Measurements from ENCODE around the gene TTC28.

Gene TTC28

GRCh38 chr22:27989758-27990450 is 689.7 kb downstream of the TTC28 start:
- peaks cover 3% of the 10 kb centered on the region for H3K36me3 ChIP-seq (ENCODE audit: control insufficient read depth, insufficient read depth, low read length)
- peaks cover 12% of the 10 kb centered on the region for H3K4me1 ChIP-seq (ENCODE audit: control insufficient read depth, insufficient read depth, low read length)
- H3K27me3 ChIP-seq (ENCODE audit: control insufficient read depth, insufficient read depth, low read length), result no peaks in the 10 kb centered on the region
- H3K4me3 ChIP-seq (ENCODE audit: low read depth, low read length), result no peak overlapping the region
- H3K9ac ChIP-seq (ENCODE audit: low read depth, low read length), result no peak overlapping the region
- no peaks in the 10 kb centered on the region for H3K9me3 ChIP-seq (ENCODE audit: control insufficient read depth, insufficient read depth, low read length)

- Histone ChIP-seq H3K4me3 (ENCODE audit: low read depth, low read length) (no peak overlapping the region), H3K9me3 (ENCODE audit: control insufficient read depth, insufficient read depth, low read length) (no peaks in the 10 kb centered on the region), H3K27me3 (ENCODE audit: control insufficient read depth, insufficient read depth, low read length) (no peaks in the 10 kb centered on the region), H3K36me3 (ENCODE audit: control insufficient read depth, insufficient read depth, low read length) (peaks cover 3% of the 10 kb centered on the region), H3K9ac (ENCODE audit: low read depth, low read length) (no peak overlapping the region), H3K4me1 (ENCODE audit: control insufficient read depth, insufficient read depth, low read length) (peaks cover 12% of the 10 kb centered on the region)
These were observed 690.9 kb downstream of the TTC28 start for GRCh38 chr22:27988704-27989103.

- no peak overlapping the region for H3K9ac ChIP-seq (ENCODE audit: low read depth, low read length)
These were observed 692.1 kb downstream of the TTC28 start for GRCh38 chr22:27987557-27987956.

GRCh38 chr22:27986937-27987336 is 692.7 kb downstream of the TTC28 start:
- no peak overlapping the region for H3K4me3 ChIP-seq (ENCODE audit: low read depth, low read length)
- peaks cover 5% of the 10 kb centered on the region for H3K4me1 ChIP-seq (ENCODE audit: control insufficient read depth, insufficient read depth, low read length)
- peaks cover 3% of the 10 kb centered on the region for H3K36me3 ChIP-seq (ENCODE audit: control insufficient read depth, insufficient read depth, low read length)
- no peaks in the 10 kb centered on the region for H3K27me3 ChIP-seq (ENCODE audit: control insufficient read depth, insufficient read depth, low read length)
- no peaks in the 10 kb centered on the region for H3K9me3 ChIP-seq (ENCODE audit: control insufficient read depth, insufficient read depth, low read length)
- no peak overlapping the region for H3K9ac ChIP-seq (ENCODE audit: low read depth, low read length)

More at GRCh38 chr22:27987557-27987956, 692.1 kb downstream of the TTC28 start:
- H3K4me1 ChIP-seq (ENCODE audit: control insufficient read depth, insufficient read depth, low read length), result peaks cover 11% of the 10 kb centered on the region
- H3K4me3 ChIP-seq (ENCODE audit: low read depth, low read length), result no peak overlapping the region
- no peaks in the 10 kb centered on the region for H3K9me3 ChIP-seq (ENCODE audit: control insufficient read depth, insufficient read depth, low read length)
- H3K27me3 ChIP-seq (ENCODE audit: control insufficient read depth, insufficient read depth, low read length), result no peaks in the 10 kb centered on the region
- peaks cover 3% of the 10 kb centered on the region for H3K36me3 ChIP-seq (ENCODE audit: control insufficient read depth, insufficient read depth, low read length)

DNA sequence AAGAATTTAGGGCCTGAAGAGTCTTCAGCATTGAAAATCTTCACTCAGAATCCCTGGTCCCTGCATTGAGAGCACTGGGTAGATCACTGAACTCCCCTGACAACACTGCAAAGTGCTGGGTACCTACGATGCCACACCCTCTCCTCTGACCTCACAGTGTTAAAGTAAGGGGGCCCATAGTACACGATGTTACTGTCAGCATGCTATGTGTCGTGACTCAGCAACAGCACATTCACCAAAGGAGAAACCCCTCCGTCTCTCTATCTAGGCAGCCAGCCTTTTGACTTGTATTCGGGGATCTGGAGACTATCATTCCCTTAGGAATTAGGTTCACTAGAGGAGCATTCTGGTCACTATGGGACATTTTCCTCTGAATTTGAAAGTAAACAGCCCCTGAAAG is 693.2 kb downstream of the TTC28 start:
- Histone ChIP-seq H3K9ac (ENCODE audit: low read depth, low read length) (no peak overlapping the region), H3K27me3 (ENCODE audit: control insufficient read depth, insufficient read depth, low read length) (no peaks in the 10 kb centered on the region), H3K36me3 (ENCODE audit: control insufficient read depth, insufficient read depth, low read length) (peaks cover 3% of the 10 kb centered on the region), H3K9me3 (ENCODE audit: control insufficient read depth, insufficient read depth, low read length) (no peaks in the 10 kb centered on the region), H3K4me1 (ENCODE audit: control insufficient read depth, insufficient read depth, low read length) (peaks cover 4% of the 10 kb centered on the region), H3K4me3 (ENCODE audit: low read depth, low read length) (no peak overlapping the region)

DNA sequence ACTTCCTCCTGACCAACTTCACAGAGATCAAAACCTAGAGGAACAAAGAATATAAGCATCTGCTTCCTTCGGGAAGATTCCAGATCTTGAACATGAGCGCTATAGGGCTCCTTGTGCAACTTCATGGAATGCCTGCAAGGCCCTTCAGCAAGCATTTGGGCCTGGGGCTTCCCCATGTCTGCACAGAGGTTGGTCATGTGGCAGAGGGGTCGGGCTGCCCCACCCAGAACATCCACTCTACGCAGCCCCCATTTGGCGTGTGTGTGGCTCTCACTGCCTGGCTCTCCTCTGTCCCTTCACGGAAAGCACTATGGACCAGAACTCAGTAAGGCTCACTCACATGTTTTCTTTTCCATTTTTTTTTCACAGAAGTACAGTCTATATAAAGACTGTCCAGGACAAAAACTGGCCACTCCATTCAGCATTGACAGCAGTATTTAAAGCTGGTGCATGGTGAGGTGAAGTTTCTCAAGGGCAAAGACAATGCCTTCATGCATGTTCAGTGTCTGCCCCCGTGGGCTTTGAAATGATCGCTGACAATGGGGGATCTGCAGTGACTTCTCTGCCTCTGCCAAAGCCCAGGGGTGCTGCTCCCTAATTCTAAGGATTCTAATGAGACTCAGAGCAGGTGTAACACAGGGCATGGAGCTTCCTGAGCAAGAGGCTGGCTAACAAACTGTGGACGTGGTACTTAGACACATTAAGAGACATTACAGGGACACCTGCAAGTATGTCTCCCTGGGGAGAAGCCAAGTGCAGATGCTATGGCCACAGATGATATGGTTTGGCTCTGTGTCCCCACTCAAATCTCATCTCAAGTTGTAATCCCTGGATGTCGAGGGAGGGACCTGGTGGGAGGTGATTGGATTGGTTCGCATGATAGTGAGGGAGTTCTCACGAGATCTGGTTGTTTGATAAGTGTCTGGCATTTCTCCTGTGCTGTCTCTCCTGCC is 694.0 kb downstream of the TTC28 start:
- H3K4me3 ChIP-seq (ENCODE audit: low read depth, low read length), result no peak overlapping the region
- H3K27me3 ChIP-seq (ENCODE audit: control insufficient read depth, insufficient read depth, low read length), result no peaks in the 10 kb centered on the region
- H3K36me3 ChIP-seq (ENCODE audit: control insufficient read depth, insufficient read depth, low read length), result peaks cover 3% of the 10 kb centered on the region
- peaks cover 4% of the 10 kb centered on the region for H3K4me1 ChIP-seq (ENCODE audit: control insufficient read depth, insufficient read depth, low read length)
- no peaks in the 10 kb centered on the region for H3K9me3 ChIP-seq (ENCODE audit: control insufficient read depth, insufficient read depth, low read length)
- no peak overlapping the region for H3K9ac ChIP-seq (ENCODE audit: low read depth, low read length)

GRCh38 chr22:27984723-27985122 is 694.9 kb downstream of the TTC28 start:
- H3K9ac ChIP-seq (ENCODE audit: low read depth, low read length), result no peak overlapping the region
- H3K4me1 ChIP-seq (ENCODE audit: control insufficient read depth, insufficient read depth, low read length), result peaks cover 9% of the 10 kb centered on the region
- no peaks in the 10 kb centered on the region for H3K27me3 ChIP-seq (ENCODE audit: control insufficient read depth, insufficient read depth, low read length)
- peaks cover 3% of the 10 kb centered on the region for H3K36me3 ChIP-seq (ENCODE audit: control insufficient read depth, insufficient read depth, low read length)
- H3K4me3 ChIP-seq (ENCODE audit: low read depth, low read length), result no peak overlapping the region
- H3K9me3 ChIP-seq (ENCODE audit: control insufficient read depth, insufficient read depth, low read length), result no peaks in the 10 kb centered on the region

DNA sequence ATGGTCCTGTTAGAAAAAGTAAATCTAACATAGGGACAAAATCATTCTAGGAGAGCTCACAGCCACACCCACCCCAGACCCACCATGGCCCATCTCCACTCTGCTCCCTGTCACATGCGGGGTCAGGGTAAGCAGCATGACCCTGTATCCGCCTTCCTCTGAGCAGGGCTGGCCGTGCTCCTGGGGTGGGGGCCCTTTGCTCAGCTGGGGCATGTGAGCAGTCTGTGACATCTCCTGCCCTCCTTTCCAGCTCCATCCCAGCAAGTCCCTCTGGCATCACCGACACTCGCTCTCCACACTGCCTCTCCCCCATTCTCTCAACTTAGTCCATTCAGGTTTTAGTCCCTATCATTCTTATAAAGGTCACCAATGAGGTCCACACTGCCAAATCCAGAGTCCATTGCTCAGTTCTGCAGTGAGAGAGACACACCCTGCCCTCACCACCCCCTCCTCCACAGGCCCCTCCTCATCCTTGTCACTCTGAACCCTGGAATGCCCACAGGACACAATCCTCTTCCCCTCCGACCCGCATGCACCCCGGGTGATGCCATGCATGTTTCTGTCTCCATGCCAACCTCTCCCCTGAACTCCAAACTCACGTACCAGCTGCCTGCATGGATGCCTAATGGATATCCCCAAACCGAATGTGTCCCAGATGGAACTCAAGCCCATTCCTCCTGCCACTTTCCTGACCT is 695.5 kb downstream of the TTC28 start:
- no peaks in the 10 kb centered on the region for H3K27me3 ChIP-seq (ENCODE audit: control insufficient read depth, insufficient read depth, low read length)
- no peaks in the 10 kb centered on the region for H3K9me3 ChIP-seq (ENCODE audit: control insufficient read depth, insufficient read depth, low read length)
- peaks cover 3% of the 10 kb centered on the region for H3K36me3 ChIP-seq (ENCODE audit: control insufficient read depth, insufficient read depth, low read length)
- no peak overlapping the region for H3K4me3 ChIP-seq (ENCODE audit: low read depth, low read length)
- H3K9ac ChIP-seq (ENCODE audit: low read depth, low read length), result no peak overlapping the region
- peaks cover 9% of the 10 kb centered on the region for H3K4me1 ChIP-seq (ENCODE audit: control insufficient read depth, insufficient read depth, low read length)

DNA sequence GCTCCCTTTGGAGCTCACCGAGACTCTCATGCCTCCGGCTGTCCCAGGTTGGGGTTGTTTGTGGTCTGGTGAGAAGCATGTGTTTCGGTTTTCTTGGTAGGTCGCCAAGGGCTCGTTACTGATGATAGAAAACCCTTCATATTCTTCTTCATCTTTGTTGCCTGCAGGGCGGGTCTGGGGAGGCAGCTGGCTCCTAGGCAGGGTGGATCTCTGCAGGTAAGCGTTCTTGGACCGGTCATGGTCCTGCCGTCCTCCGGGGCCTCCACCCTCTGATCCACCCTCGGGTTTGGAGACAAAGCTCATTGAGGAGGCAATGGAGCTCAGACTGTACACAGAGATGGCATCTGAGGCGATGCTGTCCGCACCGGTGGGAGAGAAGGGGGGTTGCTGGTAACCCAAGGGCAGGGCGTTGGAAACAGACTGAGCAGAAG is 696.3 kb downstream of the TTC28 start:
- H3K9me3 ChIP-seq (ENCODE audit: control insufficient read depth, insufficient read depth, low read length), result no peaks in the 10 kb centered on the region
- H3K36me3 ChIP-seq (ENCODE audit: control insufficient read depth, insufficient read depth, low read length), result peaks cover 3% of the 10 kb centered on the region
- H3K9ac ChIP-seq (ENCODE audit: low read depth, low read length), result no peak overlapping the region
- no peak overlapping the region for H3K4me3 ChIP-seq (ENCODE audit: low read depth, low read length)
- no peaks in the 10 kb centered on the region for H3K27me3 ChIP-seq (ENCODE audit: control insufficient read depth, insufficient read depth, low read length)
- peaks cover 9% of the 10 kb centered on the region for H3K4me1 ChIP-seq (ENCODE audit: control insufficient read depth, insufficient read depth, low read length)

GRCh38 chr22:27982630-27983180 is 696.9 kb downstream of the TTC28 start:
- no peaks in the 10 kb centered on the region for H3K9me3 ChIP-seq (ENCODE audit: control insufficient read depth, insufficient read depth, low read length)
- H3K4me3 ChIP-seq (ENCODE audit: low read depth, low read length), result no peak overlapping the region
- no peaks in the 10 kb centered on the region for H3K27me3 ChIP-seq (ENCODE audit: control insufficient read depth, insufficient read depth, low read length)
- H3K9ac ChIP-seq (ENCODE audit: low read depth, low read length), result no peak overlapping the region
- peaks cover 9% of the 10 kb centered on the region for H3K4me1 ChIP-seq (ENCODE audit: control insufficient read depth, insufficient read depth, low read length)
- H3K36me3 ChIP-seq (ENCODE audit: control insufficient read depth, insufficient read depth, low read length), result peaks cover 3% of the 10 kb centered on the region

DNA sequence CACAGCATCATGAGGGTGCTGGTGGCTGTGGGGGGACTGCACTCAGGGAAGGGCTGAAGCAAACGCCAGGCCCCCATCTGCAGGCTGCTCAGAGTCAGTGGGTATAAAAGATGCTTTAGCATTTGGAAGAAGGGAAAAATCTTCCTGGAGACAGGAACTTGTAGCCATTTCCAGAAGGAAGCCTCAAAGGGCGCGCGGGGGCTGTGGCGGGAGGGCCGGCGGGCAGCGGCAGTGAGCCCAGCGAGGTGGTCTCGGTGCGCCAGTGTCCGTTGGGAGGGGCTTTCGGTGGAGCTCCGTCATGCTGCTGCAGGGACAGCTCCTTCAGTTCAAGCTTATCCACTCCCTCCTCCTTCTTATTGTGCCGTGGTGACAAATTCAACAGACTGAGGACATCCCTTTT is 697.5 kb downstream of the TTC28 start:
- peaks cover 9% of the 10 kb centered on the region for H3K4me1 ChIP-seq (ENCODE audit: control insufficient read depth, insufficient read depth, low read length)
- H3K36me3 ChIP-seq (ENCODE audit: control insufficient read depth, insufficient read depth, low read length), result peaks cover 2% of the 10 kb centered on the region
- H3K27me3 ChIP-seq (ENCODE audit: control insufficient read depth, insufficient read depth, low read length), result no peaks in the 10 kb centered on the region
- H3K4me3 ChIP-seq (ENCODE audit: low read depth, low read length), result no peak overlapping the region
- H3K9ac ChIP-seq (ENCODE audit: low read depth, low read length), result no peak overlapping the region
- no peaks in the 10 kb centered on the region for H3K9me3 ChIP-seq (ENCODE audit: control insufficient read depth, insufficient read depth, low read length)
